ENCODE results near the gene ENTPD7. TPM values are rescaled to one million over a fixed set of nuclear protein-coding genes. Genes with fewer than 3 reads are reported as not detected.

Gene ENTPD7
- total RNA-seq, 2 experiments from 2014 or later = 2.5 to 2.7 TPM

GRCh38 chr10:99647601-99648151 is 11.6 kb upstream of the ENTPD7 start:
- no peak overlapping the region for H3K27ac Mint-ChIP-seq
- ChIA-PET POLR2A (interaction anchor here (0.6 kb wide), 1 partner anchor 242 kb away, joined by 6 read pairs; no protein-coding TSS in a partner anchor), CTCF (no interaction called here)
- peaks cover 5% of the 10 kb centered on the region for H3K9me3 Mint-ChIP-seq (ENCODE audit: low read depth)
- no peak overlapping the region for H3K4me3 Mint-ChIP-seq
- peaks cover 27% of the 10 kb centered on the region for H3K27me3 Mint-ChIP-seq
- ATAC-seq = no peak
- no peak for DNase-seq
- intact Hi-C loops (cut with DNase I, micrococcal nuclease) = no loop called here
- no peaks in the 10 kb centered on the region for H3K4me1 Mint-ChIP-seq
- H3K36me3 Mint-ChIP-seq (ENCODE audit: low read depth) = peaks cover 3% of the 10 kb centered on the region

- intact Hi-C loops (cut with DNase I, micrococcal nuclease) = no loop called here
- no peak for ATAC-seq
- Mint-ChIP-seq H3K27ac (no peak overlapping the region), H3K4me1 (no peaks in the 10 kb centered on the region), H3K27me3 (peaks cover 30% of the 10 kb centered on the region), H3K36me3 (ENCODE audit: low read depth) (peaks cover 3% of the 10 kb centered on the region), H3K9me3 (ENCODE audit: low read depth) (peaks cover 5% of the 10 kb centered on the region), H3K4me3 (no peak overlapping the region)
- DNase-seq = no peak
- ChIA-PET CTCF (interaction anchor here (0.6 kb wide), 1 partner anchor 54 kb away, joined by 3 read pairs; no protein-coding TSS in a partner anchor), POLR2A (no interaction called here)
Observed at GRCh38 chr10:99648717-99649116, 10.6 kb upstream of the ENTPD7 start.

GRCh38 chr10:99652800-99653390 is 6.4 kb upstream of the ENTPD7 start:
- Mint-ChIP-seq H3K4me3 (no peak overlapping the region), H3K27ac (no peak overlapping the region), H3K36me3 (ENCODE audit: low read depth) (peaks cover 3% of the 10 kb centered on the region), H3K4me1 (no peaks in the 10 kb centered on the region), H3K27me3 (peaks cover 24% of the 10 kb centered on the region), H3K9me3 (ENCODE audit: low read depth) (no peaks in the 10 kb centered on the region)
- ChIA-PET CTCF (interaction anchor here (0.6 to 0.7 kb wide), 2 partner anchors 933 to 1388 kb away, joined by 3 read pairs; no protein-coding TSS in a partner anchor), POLR2A (no interaction called here)
- intact Hi-C loops (cut with DNase I, micrococcal nuclease) = no loop called here
- DNase-seq (no peak), ATAC-seq (no peak)

GRCh38 chr10:99654390-99655175 is 4.7 kb upstream of the ENTPD7 start:
- H3K36me3 Mint-ChIP-seq (ENCODE audit: low read depth) = peaks cover 3% of the 10 kb centered on the region
- ChIA-PET CTCF (interaction anchor here (0.9 kb wide), 2 partner anchors 29 to 56 kb away, joined by 3 to 4 read pairs; no protein-coding TSS in a partner anchor), POLR2A (no interaction called here)
- H3K27ac Mint-ChIP-seq = no peak overlapping the region
- no peaks in the 10 kb centered on the region for H3K9me3 Mint-ChIP-seq (ENCODE audit: low read depth)
- DNase-seq = no peak
- ATAC-seq = no peak
- H3K4me1 Mint-ChIP-seq = peaks cover 9% of the 10 kb centered on the region
- intact Hi-C loops (cut with DNase I, micrococcal nuclease) = loop anchor here in 1 of 2 experiments (5.0 kb wide), 1 partner anchor 78 kb away; the partner anchor contains the start of genes COX15 and CUTC
- peaks cover 19% of the 10 kb centered on the region for H3K27me3 Mint-ChIP-seq
- no peak overlapping the region for H3K4me3 Mint-ChIP-seq

- ChIA-PET CTCF (no interaction called here), POLR2A (no interaction called here)
- H3K36me3 Mint-ChIP-seq (ENCODE audit: low read depth) = peaks cover 3% of the 10 kb centered on the region
- H3K27ac Mint-ChIP-seq = no peak overlapping the region
- no peaks in the 10 kb centered on the region for H3K9me3 Mint-ChIP-seq (ENCODE audit: low read depth)
- no peak overlapping the region for H3K4me3 Mint-ChIP-seq
- peaks cover 19% of the 10 kb centered on the region for H3K27me3 Mint-ChIP-seq
- intact Hi-C loops (cut with DNase I, micrococcal nuclease) = loop anchor here in 1 of 2 experiments (5.0 kb wide), 1 partner anchor 76 kb away; the partner anchor contains the start of genes COX15 and CUTC
- no peak for ATAC-seq
- peaks cover 19% of the 10 kb centered on the region for H3K4me1 Mint-ChIP-seq
- no peak for DNase-seq
Observed at GRCh38 chr10:99656199-99657064, 2.9 kb upstream of the ENTPD7 start.

- DNase-seq (peak; percentile 87), ATAC-seq (peak; percentile 25)
- Mint-ChIP-seq H3K9me3 (ENCODE audit: low read depth) (no peaks in the 10 kb centered on the region), H3K36me3 (ENCODE audit: low read depth) (no peaks in the 10 kb centered on the region), H3K27ac (peak overlapping the region; percentile 85), H3K27me3 (peaks cover 14% of the 10 kb centered on the region), H3K4me1 (peaks cover 20% of the 10 kb centered on the region), H3K4me3 (peak overlapping the region; percentile 84)
- ChIA-PET CTCF (interaction anchor here (0.6 to 2.6 kb wide), 7 partner anchors 16 to 228 kb away, joined by 3 to 11 read pairs (median 4); partner anchors contain the start of gene GOT1), POLR2A (interaction anchor here (1.5 to 2.3 kb wide), 4 partner anchors 38 to 228 kb away, joined by 5 to 30 read pairs (median 11); partner anchors contain the start of genes COX15, CUTC, GOT1 and SLC25A28)
- intact Hi-C loops (cut with DNase I, micrococcal nuclease) = loop anchor here (1.0 to 5.0 kb wide), 5 partner anchors 38 to 228 kb away; partner anchors contain the start of genes COX15 (in 2 of the 2), CUTC (in 2 of the 2), SLC25A28 (in 2 of the 2) and GOT1 (in 1 of the 2)
Observed at GRCh38 chr10:99658622-99659030, 683 bp upstream of the ENTPD7 start.

GRCh38 chr10:99659868-99660366 is 608 bp downstream of the ENTPD7 start:
- Mint-ChIP-seq H3K4me3 (peak overlapping the region; percentile 84), H3K27me3 (peaks cover 10% of the 10 kb centered on the region), H3K36me3 (ENCODE audit: low read depth) (no peaks in the 10 kb centered on the region), H3K9me3 (ENCODE audit: low read depth) (no peaks in the 10 kb centered on the region), H3K4me1 (peaks cover 22% of the 10 kb centered on the region), H3K27ac (no peak overlapping the region)
- intact Hi-C loops (cut with DNase I, micrococcal nuclease) = loop anchor here (1.0 to 5.0 kb wide), 5 partner anchors 40 to 230 kb away; partner anchors contain the start of genes COX15 (in 2 of the 2), CUTC (in 2 of the 2), SLC25A28 (in 2 of the 2) and GOT1 (in 1 of the 2)
- ChIA-PET POLR2A (interaction anchor here (1.7 to 2.3 kb wide), 3 partner anchors 40 to 73 kb away, joined by 7 to 30 read pairs (median 15); partner anchors contain the start of genes COX15, CUTC and SLC25A28), CTCF (interaction anchor here (0.6 to 2.6 kb wide), 8 partner anchors 15 to 1234 kb away, joined by 3 to 11 read pairs (median 4); no protein-coding TSS in a partner anchor)
- DNase-seq (no peak), ATAC-seq (no peak)

- Mint-ChIP-seq H3K27ac (no peak overlapping the region), H3K36me3 (ENCODE audit: low read depth) (peaks cover 3% of the 10 kb centered on the region), H3K4me1 (peaks cover 22% of the 10 kb centered on the region), H3K27me3 (peaks cover 10% of the 10 kb centered on the region), H3K4me3 (no peak overlapping the region), H3K9me3 (ENCODE audit: low read depth) (no peaks in the 10 kb centered on the region)
- ATAC-seq (no peak), DNase-seq (no peak)
- ChIA-PET CTCF (interaction anchor here (2.6 kb wide), 1 partner anchor 38 kb away, joined by 11 read pairs; no protein-coding TSS in a partner anchor), POLR2A (no interaction called here)
- intact Hi-C loops (cut with DNase I, micrococcal nuclease) = no loop called here
Observed at GRCh38 chr10:99660662-99661376, 1.5 kb downstream of the ENTPD7 start.

GRCh38 chr10:99661377-99661763 is 2.1 kb downstream of the ENTPD7 start:
- Mint-ChIP-seq H3K4me3 (no peak overlapping the region), H3K9me3 (ENCODE audit: low read depth) (no peaks in the 10 kb centered on the region), H3K4me1 (peaks cover 22% of the 10 kb centered on the region), H3K27me3 (peaks cover 6% of the 10 kb centered on the region), H3K27ac (no peak overlapping the region), H3K36me3 (ENCODE audit: low read depth) (peaks cover 5% of the 10 kb centered on the region)
- POLR2A ChIA-PET = no interaction called here
- CTCF ChIA-PET = interaction anchor here (0.6 to 0.9 kb wide), 2 partner anchors 30 to 88 kb away, joined by 3 read pairs; no protein-coding TSS in a partner anchor
- intact Hi-C loops (cut with DNase I, micrococcal nuclease) = no loop called here
- ATAC-seq = no peak
- no peak for DNase-seq

GRCh38 chr10:99665304-99665703 is 6.0 kb downstream of the ENTPD7 start:
- POLR2A ChIA-PET = no interaction called here
- H3K4me3 Mint-ChIP-seq = no peak overlapping the region
- ATAC-seq (no peak), DNase-seq (no peak)
- intact Hi-C loops (cut with DNase I, micrococcal nuclease) = no loop called here
- peaks cover 5% of the 10 kb centered on the region for H3K36me3 Mint-ChIP-seq (ENCODE audit: low read depth)
- no peak overlapping the region for H3K27ac Mint-ChIP-seq
- H3K9me3 Mint-ChIP-seq (ENCODE audit: low read depth) = no peaks in the 10 kb centered on the region
- H3K27me3 Mint-ChIP-seq = no peaks in the 10 kb centered on the region
- CTCF ChIA-PET = interaction anchor here (0.6 kb wide), 1 partner anchor 275 kb away, joined by 3 read pairs; no protein-coding TSS in a partner anchor
- H3K4me1 Mint-ChIP-seq = peaks cover 7% of the 10 kb centered on the region

All from activated CD4-positive, alpha-beta T cell treated with anti-CD3 and anti-CD28 coated beads for 36 hours (primary cell).